Heart left ventricle (tissue), 13 donors: ENCODE data around the gene TIFAB.

Source experiments
- CTCF ChIP-seq, 12 donors: fragments of 200-600 bp; sonication (generic) in 4 of 12; IDR thresholded peaks; one replicate each; pipeline versions ENCODE4 v1.5.0 to v1.8.0; 2018 to 2022; ENCODE audit warnings: antibody characterized with exemption in 12 of 12, mild to moderate bottlenecking in 5 of 12
- POLR2A ChIP-seq, 2 donors: fragments of 450-650 bp; IDR thresholded peaks; one replicate each; pipeline ENCODE4 v1.6.1; 2017; ENCODE audit warnings: antibody characterized with exemption in 2 of 2, mild to moderate bottlenecking in 2 of 2, moderate library complexity in 2 of 2
- donor health status: ischemic (EF 13 %, LVEDD 7.1; RV severe dilation, severe dysfunction).
- donor health status: DM: no; HTN: yes; CAD: no.
- donor health status: DM: no; HTN: no; CAD: no.
- donor health status: ischemic (EF 25% LVEDD 6.9; RV normal size, moderate dysfunction).
- donor health status: ischemic (EF 25% LVEDD 5.7; RV mildly dilated, moderate dysfunction).
- donor health status: ischemic (EF 35%, LVEDD 5.7; RV mildly dilated, moderate dysfunction).
- donor health status: nonischemic (EF 11% LVEDD 7.7; RV severe dilation, severe dysfunction).
- donor health status: DM: yes; HTN: yes; CAD: no.
- donor health status: PGD.
- donor health status: ischemic (EF 29% LVEDD 5.4; RV normal size, mild dysfunction).
- donor health status: nonischemic (EF 23%, LVEDD 6.1; RV moderate dilation, normal function).

- TF ChIP-seq CTCF (IDR thresholded peaks at IDR 0.05) (no peak), POLR2A (IDR thresholded peaks at IDR 0.05) (no peak)
These were observed 16.5 kb downstream of the TIFAB start for GRCh38 chr5:135435467-135436330.
